ENCODE results near the gene CLEC4C. TPM values are rescaled to one million over a fixed set of nuclear protein-coding genes. Genes with fewer than 3 reads are reported as not detected.
"Not testable (repeated sequence)": the region's sequence is repeated elsewhere in the genome, so short reads cannot be mapped to it uniquely, and the experiment has no call there.

The CLEC4C gene
- total and polyA plus RNA-seq, 2 experiments from 2014 or later = not detected

DNA sequence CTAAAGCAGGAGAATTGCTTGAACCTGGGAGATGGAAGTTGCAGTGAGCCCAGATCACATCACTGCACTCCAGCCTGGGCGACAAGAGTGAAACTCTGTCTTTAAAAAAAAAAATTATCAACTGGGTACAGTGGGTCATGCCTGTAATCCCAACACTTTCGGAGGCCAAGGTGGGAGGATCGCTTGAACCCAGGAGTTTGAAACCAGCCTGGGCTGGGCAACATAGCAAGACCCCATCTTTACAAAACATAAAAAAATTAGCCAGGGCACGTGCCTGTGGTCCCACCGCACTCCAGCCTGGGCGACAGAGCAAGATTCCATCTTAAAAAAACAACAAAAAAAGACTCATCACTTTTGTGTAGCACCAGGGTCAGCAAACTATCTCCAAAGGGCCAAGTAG is 34.9 kb upstream of the CLEC4C start:
- no peak overlapping the region for H3K4me3 ChIP-seq
- H3K4me1 ChIP-seq (ENCODE audit: low read depth) = no peaks in the 10 kb centered on the region
- DNase-seq (ENCODE audit: low read depth in 1 of 2, low spot score in 1 of 2) = no peak
- TF ChIP-seq, protein P1, sequence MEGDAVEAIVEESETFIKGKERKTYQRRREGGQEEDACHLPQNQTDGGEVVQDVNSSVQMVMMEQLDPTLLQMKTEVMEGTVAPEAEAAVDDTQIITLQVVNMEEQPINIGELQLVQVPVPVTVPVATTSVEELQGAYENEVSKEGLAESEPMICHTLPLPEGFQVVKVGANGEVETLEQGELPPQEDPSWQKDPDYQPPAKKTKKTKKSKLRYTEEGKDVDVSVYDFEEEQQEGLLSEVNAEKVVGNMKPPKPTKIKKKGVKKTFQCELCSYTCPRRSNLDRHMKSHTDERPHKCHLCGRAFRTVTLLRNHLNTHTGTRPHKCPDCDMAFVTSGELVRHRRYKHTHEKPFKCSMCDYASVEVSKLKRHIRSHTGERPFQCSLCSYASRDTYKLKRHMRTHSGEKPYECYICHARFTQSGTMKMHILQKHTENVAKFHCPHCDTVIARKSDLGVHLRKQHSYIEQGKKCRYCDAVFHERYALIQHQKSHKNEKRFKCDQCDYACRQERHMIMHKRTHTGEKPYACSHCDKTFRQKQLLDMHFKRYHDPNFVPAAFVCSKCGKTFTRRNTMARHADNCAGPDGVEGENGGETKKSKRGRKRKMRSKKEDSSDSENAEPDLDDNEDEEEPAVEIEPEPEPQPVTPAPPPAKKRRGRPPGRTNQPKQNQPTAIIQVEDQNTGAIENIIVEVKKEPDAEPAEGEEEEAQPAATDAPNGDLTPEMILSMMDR (IDR thresholded peaks at IDR 0.05; ENCODE audit: low read depth, low read length) = no peak
- no peak overlapping the region for H3K27ac ChIP-seq
- H3K36me3 ChIP-seq = no peaks in the 10 kb centered on the region
- H3K27me3 ChIP-seq = no peaks in the 10 kb centered on the region
- H3K9me3 ChIP-seq (ENCODE audit: low read depth) = no peaks in the 10 kb centered on the region

DNA sequence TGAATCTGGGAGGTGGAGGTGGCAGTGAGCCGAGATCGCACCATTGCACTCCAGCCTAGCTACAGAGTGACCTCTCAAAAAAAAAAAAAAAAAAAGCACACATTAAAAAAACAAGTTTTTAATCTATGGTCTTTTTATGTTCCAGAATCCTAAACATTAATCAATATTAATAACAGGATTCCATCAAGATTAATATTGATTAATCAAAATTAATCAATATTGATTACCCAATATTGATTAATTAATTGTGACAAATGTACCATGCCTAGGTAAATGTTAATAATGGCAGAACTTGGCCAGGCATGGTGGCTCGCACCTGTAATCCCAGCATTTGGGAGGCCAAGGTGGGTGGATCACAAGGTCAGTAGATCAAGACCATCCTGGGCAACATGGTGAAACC is 34.1 kb upstream of the CLEC4C start:
- DNase-seq (ENCODE audit: low read depth in 1 of 2, low spot score in 1 of 2) = no peak
- TF ChIP-seq, protein P1 (IDR thresholded peaks at IDR 0.05; ENCODE audit: low read depth, low read length) = no peak
- no peaks in the 10 kb centered on the region for H3K27me3 ChIP-seq

DNA sequence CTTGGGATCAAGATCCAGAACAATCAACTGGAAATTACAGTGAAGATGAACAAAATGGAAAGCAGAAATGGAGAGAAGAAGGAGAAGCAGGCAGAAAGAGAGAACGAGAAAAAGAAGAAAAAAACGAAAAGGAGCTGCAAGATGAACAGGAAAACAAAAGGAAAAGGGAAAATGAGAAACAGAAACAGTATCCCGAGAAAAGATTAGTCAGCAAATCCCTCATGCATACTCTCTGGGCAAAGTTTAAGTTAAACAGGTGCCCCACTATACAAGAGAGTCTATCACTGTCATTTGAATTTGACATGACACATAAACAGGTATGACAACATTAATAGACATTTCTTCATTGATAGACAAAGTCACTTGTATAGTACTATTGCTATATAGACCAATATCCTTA is 22.8 kb upstream of the CLEC4C start:
- Histone ChIP-seq H3K4me1 (ENCODE audit: low read depth) (no peaks in the 10 kb centered on the region), H3K9me3 (ENCODE audit: low read depth) (no peaks in the 10 kb centered on the region), H3K4me3 (no peak overlapping the region), H3K27ac (no peak overlapping the region), H3K27me3 (no peaks in the 10 kb centered on the region), H3K36me3 (no peaks in the 10 kb centered on the region)
- TF ChIP-seq, protein P1 (IDR thresholded peaks at IDR 0.05; ENCODE audit: low read depth, low read length) = no peak
- no peak for DNase-seq (ENCODE audit: low read depth in 1 of 2, low spot score in 1 of 2)

More for the DNA sequence above, 34.1 kb upstream of the CLEC4C start:
- no peak overlapping the region for H3K4me3 ChIP-seq
- H3K27ac ChIP-seq = no peak overlapping the region
- H3K36me3 ChIP-seq = no peaks in the 10 kb centered on the region
- H3K9me3 ChIP-seq (ENCODE audit: low read depth) = no peaks in the 10 kb centered on the region
- H3K4me1 ChIP-seq (ENCODE audit: low read depth) = no peaks in the 10 kb centered on the region

DNA sequence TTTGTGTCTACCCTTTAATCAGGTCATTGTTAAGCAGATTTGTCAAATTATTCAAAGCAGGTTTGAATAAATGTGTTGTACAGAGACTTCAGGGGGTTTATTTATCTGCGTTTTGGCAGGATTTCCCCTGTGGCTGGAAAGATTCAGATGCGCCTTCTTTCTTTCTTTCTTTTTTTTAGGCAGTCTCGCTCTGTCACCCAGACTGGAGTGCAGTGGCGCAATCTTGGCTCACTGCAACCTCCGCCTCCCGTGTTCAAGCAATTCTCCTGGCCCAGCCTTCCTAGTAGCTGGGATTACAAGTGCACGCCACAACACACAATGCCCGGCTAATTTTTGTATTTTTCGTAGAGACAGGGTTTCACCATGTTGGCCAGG is 11.6 kb upstream of the CLEC4C start:
- Histone ChIP-seq H3K4me1 (ENCODE audit: low read depth) (no peaks in the 10 kb centered on the region), H3K36me3 (no peaks in the 10 kb centered on the region), H3K27ac (no peak overlapping the region), H3K9me3 (ENCODE audit: low read depth) (no peaks in the 10 kb centered on the region), H3K4me3 (no peak overlapping the region), H3K27me3 (no peaks in the 10 kb centered on the region)
- DNase-seq (ENCODE audit: low read depth in 1 of 2, low spot score in 1 of 2) = no peak
- TF ChIP-seq, protein P1 (IDR thresholded peaks at IDR 0.05; ENCODE audit: low read depth, low read length) = no peak

DNA sequence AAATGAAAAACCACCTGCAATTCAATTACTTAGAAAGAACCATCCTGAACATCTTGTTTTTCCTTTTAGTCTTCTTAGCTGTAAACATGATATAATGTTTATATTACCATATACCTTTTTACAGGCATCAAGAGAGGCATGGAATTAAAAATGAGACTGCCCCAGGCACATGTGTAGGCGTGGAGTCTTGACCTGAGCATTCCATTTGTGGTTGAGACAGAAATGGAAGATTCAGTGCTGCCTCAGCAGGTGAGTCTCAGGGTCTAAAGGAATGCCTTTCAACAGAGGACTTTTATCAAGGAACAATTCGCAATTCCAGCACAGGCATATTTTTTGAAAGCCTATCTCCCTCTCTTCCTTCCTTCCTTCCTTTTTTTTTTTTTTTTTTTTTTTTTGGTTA is 9.8 kb upstream of the CLEC4C start:
- Histone ChIP-seq H3K27ac (no peak overlapping the region), H3K9me3 (ENCODE audit: low read depth) (no peaks in the 10 kb centered on the region), H3K4me1 (ENCODE audit: low read depth) (no peaks in the 10 kb centered on the region), H3K4me3 (no peak overlapping the region), H3K36me3 (no peaks in the 10 kb centered on the region), H3K27me3 (no peaks in the 10 kb centered on the region)
- TF ChIP-seq, protein P1 (IDR thresholded peaks at IDR 0.05; ENCODE audit: low read depth, low read length) = no peak
- no peak for DNase-seq (ENCODE audit: low read depth in 1 of 2, low spot score in 1 of 2)

DNA sequence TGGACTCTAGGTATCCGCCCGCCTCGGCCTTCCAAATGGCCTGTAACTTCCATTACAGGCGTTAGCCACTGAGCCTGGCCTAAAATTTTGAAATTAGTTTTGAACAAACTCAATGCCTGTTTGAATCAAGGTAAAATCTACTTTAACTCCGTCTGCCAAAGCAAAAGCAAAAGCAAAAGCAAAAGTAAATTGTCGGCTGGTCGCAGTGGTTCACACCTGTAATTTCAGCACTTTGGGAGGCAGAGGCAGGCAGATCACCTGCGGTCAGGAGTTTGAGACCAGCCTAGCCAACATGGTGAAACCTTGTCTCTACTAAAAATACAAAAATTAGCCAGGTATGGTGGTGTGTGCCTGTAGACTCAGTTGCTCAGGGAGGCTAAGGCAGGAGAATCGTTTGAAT is 8.5 kb upstream of the CLEC4C start:
- H3K4me3 ChIP-seq; H3K36me3 ChIP-seq; H3K27ac ChIP-seq; H3K9me3 ChIP-seq (ENCODE audit: low read depth); DNase-seq (ENCODE audit: low read depth in 1 of 2, low spot score in 1 of 2); H3K27me3 ChIP-seq; H3K4me1 ChIP-seq (ENCODE audit: low read depth): not testable (repeated sequence)

DNA sequence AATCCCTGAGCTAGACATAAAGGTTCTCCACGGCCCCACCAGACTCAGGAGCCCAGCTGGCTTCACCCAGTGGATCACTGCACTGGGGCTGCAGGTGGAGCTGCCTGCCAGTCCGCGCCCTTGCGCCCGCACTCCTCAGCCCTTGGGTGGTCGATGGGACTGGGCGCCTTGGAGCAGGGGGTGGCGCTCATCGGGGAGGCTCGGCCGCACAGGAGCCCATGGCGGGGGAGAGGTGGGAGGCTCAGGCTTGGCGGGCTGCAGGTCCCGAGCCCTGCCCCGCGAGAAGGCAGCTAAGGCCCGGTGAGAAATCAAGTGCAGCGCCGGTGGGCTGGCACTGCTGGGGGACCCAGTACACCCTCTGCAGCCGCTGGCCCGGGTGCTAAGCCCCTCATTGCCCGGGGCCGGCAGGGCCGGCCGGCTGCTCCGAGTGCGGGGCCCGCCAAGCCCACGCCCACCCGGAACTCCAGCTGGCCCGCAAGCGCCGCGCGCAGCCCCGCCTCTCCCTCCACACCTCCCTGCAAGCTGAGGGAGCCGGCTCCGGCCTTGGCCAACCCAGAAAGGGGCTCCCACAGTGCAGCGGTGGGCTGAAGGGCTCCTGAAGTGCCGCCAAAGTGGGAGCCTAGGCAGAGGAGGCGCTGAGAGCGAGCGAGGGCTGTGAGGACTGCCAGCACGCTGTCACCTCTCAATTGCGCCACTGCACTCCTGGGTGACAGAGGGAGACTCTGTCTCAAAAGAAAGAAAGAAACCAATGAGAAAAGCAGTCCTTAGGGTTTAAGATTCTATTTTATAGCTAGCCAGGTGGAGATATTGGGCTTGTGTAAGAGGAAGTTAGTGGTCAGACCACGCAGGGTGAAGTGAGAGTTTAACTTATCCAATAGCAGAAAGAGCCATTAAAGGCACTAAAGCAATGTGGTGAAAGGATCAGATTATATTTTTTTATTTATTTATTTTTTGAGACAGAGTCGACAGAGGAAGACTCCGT is 5.1 kb upstream of the CLEC4C start:
- H3K36me3 ChIP-seq; H3K4me1 ChIP-seq (ENCODE audit: low read depth); H3K9me3 ChIP-seq (ENCODE audit: low read depth); H3K4me3 ChIP-seq; DNase-seq (ENCODE audit: low read depth in 1 of 2, low spot score in 1 of 2); H3K27me3 ChIP-seq; H3K27ac ChIP-seq: not testable (repeated sequence)
